K562 (cell line): ENCODE measurements around the gene FLCN. TPM values are rescaled to one million over a fixed set of nuclear protein-coding genes. Genes with fewer than 3 reads are reported as not detected.
A peak's percentile ranks its signal among the peaks of the same experiment; 100 is the strongest.

ENCODE experiments used
- ATAC-seq: fragments of 200-7000 bp; cut with Tn5 transposase; 3 replicates; pipeline ENCODE4 v1.9.1; 2020; ENCODE audit warnings: moderate library complexity
- BruUV-seq: library from RNA; stranded (reverse); fragments of 400-500 nt; replicated peaks from 2 replicates; lab custom pipeline; 2021; lab: Mats Ljungman, UMichigan
- CTCF ChIA-PET: fragments of 300-600 bp; formaldehyde crosslinking; extraction: SDS; loops from one replicate; lab custom pipeline; 2021; ENCODE audit warnings: low intra/inter-chr PET ratio; lab: Yijun Ruan, JAX
- POLR2A ChIA-PET: fragments of 300-600, 350-650 bp; sonication (Branson Sonifier 250); formaldehyde crosslinking; extraction: SDS; loops from one replicate; lab custom pipeline; 2021; ENCODE audit warnings: antibody characterized with exemption, inconsistent platforms; lab: Yijun Ruan, JAX
- DNase-seq, 4 experiments: peaks; one replicate each; pipeline versions ENCODE4 v3.0.0 to v3.0.0-alpha.2; 2011 to 2018; ENCODE audit warnings: low spot score in 3 of 4, mixed read lengths in 3 of 4; ENCODE audit errors: extremely low read depth in 1 of 4
- FAIRE-seq: peaks from 2 replicates; lab custom pipeline; 2011; peaks lifted over from hg19 to GRCh38; lab: Jason Lieb, UNC
- H2AFZ ChIP-seq: 2 replicates; pipeline ENCODE4 v1.6.0; 2011; ENCODE audit warnings: low read depth, low read length, control low read depth, inconsistent platforms
- H3K27ac ChIP-seq: fragments of 200-600 bp; 3 replicates; pipeline ENCODE4 v1.8.0; 2011; ENCODE audit warnings: low read depth, mild to moderate bottlenecking, control low read depth, inconsistent platforms, low read length, moderate library complexity, mixed read lengths; ENCODE audit errors: extremely low read depth
- H3K27me3 ChIP-seq, 2 experiments: fragments of 300-600 bp in 1 of 2; 2 replicates in 1 of 2; 3 replicates in 1 of 2; pipeline versions ENCODE4 v1.6.0 to v1.8.0; 2011; ENCODE audit warnings: inconsistent platforms in 2 of 2, low read length in 2 of 2, mild to moderate bottlenecking in 1 of 2, mixed read lengths in 1 of 2, moderate library complexity in 1 of 2; ENCODE audit not compliant: control insufficient read depth in 2 of 2, insufficient read depth in 2 of 2
- H3K36me3 ChIP-seq: fragments of 300-600 bp; 3 replicates; pipeline ENCODE4 v1.8.0; 2011; ENCODE audit warnings: mild to moderate bottlenecking, low read length, inconsistent platforms; ENCODE audit not compliant: control insufficient read depth, insufficient read depth
- H3K4me1 ChIP-seq, 2 experiments: fragments of 200-600 bp in 1 of 2; replicated peaks in 1 of 2; 2 replicates in 1 of 2; 3 replicates in 1 of 2; pipeline versions ENCODE4 v1.5.1 to v1.8.0; 2011; ENCODE audit warnings: inconsistent platforms in 2 of 2, low read length in 2 of 2, mild to moderate bottlenecking in 1 of 2, mixed read lengths in 1 of 2, moderate library complexity in 1 of 2; ENCODE audit not compliant: control insufficient read depth in 2 of 2, insufficient read depth in 2 of 2
- H3K4me2 ChIP-seq: 2 replicates; pipeline ENCODE4 v1.6.1; 2011; ENCODE audit warnings: low read length, control low read depth, inconsistent platforms, mixed read lengths; ENCODE audit not compliant: insufficient read depth
- H3K4me3 ChIP-seq: fragments of 200-600 bp; sonication (generic), shearing (Covaris generic); 2 replicates; pipeline ENCODE4 v1.5.1; 2016; ENCODE audit warnings: control low read depth, inconsistent platforms
- H3K79me2 ChIP-seq: fragments of 200-600 bp; 3 replicates; pipeline ENCODE4 v1.8.0; 2011; ENCODE audit warnings: low read length, inconsistent platforms; ENCODE audit not compliant: control insufficient read depth, insufficient read depth
- H3K9ac ChIP-seq, 2 experiments: 2 replicates each; pipeline versions ENCODE4 v1.6.0 to v1.6.1; 2011; ENCODE audit warnings: low read depth in 2 of 2, low read length in 2 of 2, control low read depth in 1 of 2, inconsistent platforms in 1 of 2, mild to moderate bottlenecking in 1 of 2, mixed read lengths in 1 of 2; ENCODE audit not compliant: insufficient read depth in 1 of 2
- H3K9me1 ChIP-seq: one replicate; pipeline ENCODE4 v1.6.0; 2011; ENCODE audit warnings: inconsistent platforms, mild to moderate bottlenecking, low read length, moderate library complexity; ENCODE audit not compliant: control insufficient read depth, insufficient read depth
- H3K9me3 ChIP-seq: replicated peaks from 2 replicates; pipeline ENCODE4 v1.5.1; 2011; ENCODE audit warnings: low read depth, low read length, inconsistent platforms; ENCODE audit not compliant: control insufficient read depth, insufficient read depth
- H4K20me1 ChIP-seq: replicated peaks from 2 replicates; pipeline ENCODE4 v1.6.1; 2011; ENCODE audit warnings: low read length, inconsistent platforms, mixed read lengths; ENCODE audit not compliant: control insufficient read depth, insufficient read depth
- COPS2 ChIP-seq: fragments of 450-650 bp; conservative IDR thresholded peaks from 2 replicates; pipeline ENCODE4 v1.6.1; 2016; ENCODE audit warnings: mild to moderate bottlenecking, moderate library complexity
- HNRNPL ChIP-seq: fragments of 200-400 bp; formaldehyde crosslinking; IDR thresholded peaks from 2 replicates; pipeline ENCODE4 v1.6.1; 2017; ENCODE audit warnings: low read depth, mild to moderate bottlenecking, low read length
- RBBP5 ChIP-seq: fragments of 200-600 bp; sonication (generic); IDR thresholded peaks from 2 replicates; pipeline ENCODE4 v1.6.1; 2012; ENCODE audit warnings: borderline replicate concordance, mild to moderate bottlenecking, low read length, control low read depth, inconsistent platforms; ENCODE audit not compliant: insufficient read depth, poor library complexity, severe bottlenecking
- SMARCE1 ChIP-seq: fragments of 450-650 bp; IDR thresholded peaks from 2 replicates; pipeline ENCODE4 v1.7.1; 2016; ENCODE audit warnings: mild to moderate bottlenecking
- TAL1 ChIP-seq: fragments of 450-650 bp; IDR thresholded peaks from 2 replicates; pipeline ENCODE4 v1.6.1; 2016; ENCODE audit warnings: mild to moderate bottlenecking
- ZNF354B ChIP-seq: fragments of 250-450 bp; sonication (Bioruptor Pico); IDR thresholded peaks from 2 replicates; pipeline ENCODE4 v1.4.0; 2020
- ZNF431 ChIP-seq: sonication (generic); formaldehyde crosslinking; IDR thresholded peaks from 2 replicates; pipeline ENCODE4 v1.8.0; 2022; ENCODE audit warnings: mild to moderate bottlenecking, missing genetic modification reagents
- WGBS: fragments of 100-300 bp; shearing (Covaris generic); methylation state at CpG from one replicate; pipeline ENCODE4 v1.1.6; 2016; ENCODE audit warnings: low coverage, mixed read lengths; ENCODE audit not compliant: insufficient coverage; ENCODE audit errors: missing lambda C conversion rate; 5-methylcytosine and 5-hydroxymethylcytosine counted together
- in situ Hi-C: fragments of 300-500 bp; cut with MboI; formaldehyde crosslinking; loops from 4 replicates; pipeline ENCODE4 v1.15.0; 2018; ENCODE audit warnings: inconsistent platforms, mixed read lengths
- intact Hi-C: fragments of 100-400 bp; cut with micrococcal nuclease; formaldehyde crosslinking; loops from 2 replicates; pipeline ENCODE4 v1.14.2; 2022
- polyA plus RNA-seq, 8 experiments: library from polyadenylated mRNA; depleted of rRNA in 4 of 8; stranded (reverse) in 5 of 8; unstranded in 3 of 8; fragments of >200 nt; fragmentation: Nextera tagmentation in 2 of 8; fragmentation: Illumina TruSeq in 1 of 8; extraction: Ambion mirVana in 2 of 8; extraction: Trizol in 1 of 8; gene quantifications; 2 replicates each; pipeline versions ENCODE4 v1.2.1 to v1.2.3, GENCODE V29; 2011 to 2014; ENCODE audit warnings: inconsistent platforms in 1 of 8, missing spikeins in 1 of 8
- total RNA-seq, 7 experiments: library from RNA; depleted of rRNA in 6 of 7; stranded (reverse); fragments of >200 nt in 6 of 7; fragmentation: Illumina TruSeq in 2 of 7; extraction: Trizol in 2 of 7; gene quantifications; 2 replicates each; pipeline versions ENCODE4 v1.2.1 to v1.2.3, GENCODE V29; 2011 to 2021; ENCODE audit warnings: low replicate concordance in 1 of 7

Gene FLCN
- total and polyA plus RNA-seq, 9 of the 15 experiments (the other 6 are each of a cell fraction or from before 2014, with no cell fraction given): 1.6 to 33.5 (median 10.9) TPM

DNA sequence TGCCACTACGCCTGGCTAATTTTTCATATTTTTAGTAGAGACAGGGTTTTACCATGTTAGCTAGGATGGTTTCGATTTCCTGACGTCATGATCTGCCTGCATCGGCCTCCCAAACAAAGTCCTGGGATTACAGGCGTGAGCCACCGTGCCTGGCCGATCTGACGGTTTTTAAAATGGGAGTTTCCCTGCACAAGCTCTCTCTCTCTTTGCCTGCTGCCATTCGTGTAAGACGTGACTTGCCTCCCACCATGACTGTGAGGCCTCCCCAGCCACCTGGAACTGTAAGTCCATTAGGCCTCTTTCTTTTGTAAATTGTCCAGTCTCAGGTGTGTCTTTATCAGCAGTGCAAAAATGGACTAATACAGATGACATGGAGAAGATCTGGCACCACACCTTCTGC lies 4.7 kb upstream of the FLCN start:
- Histone ChIP-seq H3K9me1 (no peaks in the 10 kb centered on the region), H3K36me3 (peaks cover 7% of the 10 kb centered on the region; the same call in 2 of the 3 replicates)
- POLR2A ChIA-PET: interaction anchor here (1.0 kb wide), 1 partner anchor 11 kb away, joined by 6 read pairs; no protein-coding TSS in a partner anchor
- 72% methylated on average over 9 of the region's 10 CpGs for WGBS
- TF ChIP-seq SMARCE1 (no peak), TAL1 (no peak), RBBP5 (no peak), ZNF431 (CRISPR knock-in tag) (peak; percentile 61; the same call in 1 of the 2 replicates), HNRNPL (no peak), ZNF354B (CRISPR knock-in tag) (no peak), COPS2 (no peak)
- TF ChIP-seq, all 486 proteins: peak for 1
- H3K27me3 ChIP-seq: no peaks in the 10 kb centered on the region
- DNase-seq: no peak
- H3K9me3 ChIP-seq: no peaks in the 10 kb centered on the region
- no peak overlapping the region for H3K4me3 ChIP-seq
- no peak overlapping the region for H3K27ac ChIP-seq
- ATAC-seq: no peak
- H3K9ac ChIP-seq: no peak overlapping the region
- peaks cover 5% of the 10 kb centered on the region for H3K79me2 ChIP-seq
- BruUV-seq: no TSS peak
- H3K4me1 ChIP-seq: peaks cover 0 to 9% of the 10 kb centered on the region in 2 experiments; a peak in 4 of 5 replicates
- CTCF ChIA-PET: no interaction called here
- in situ Hi-C loops: no loop called here
- no peak overlapping the region for H3K4me2 ChIP-seq
- peaks cover under 1% of the 10 kb centered on the region; the same call in 1 of the 2 replicates for H4K20me1 ChIP-seq
- intact Hi-C loops: no loop called here
- FAIRE-seq: no peak
- no peak overlapping the region for H2AFZ ChIP-seq
